Spleen (tissue), 11 donors: ENCODE measurements around the gene GPR158. TPM values are rescaled to one million over a fixed set of nuclear protein-coding genes. Genes with fewer than 3 reads are reported as not detected.

Experiments
- DNase-seq: peaks from one replicate; pipeline ENCODE4 v3.0.0-alpha.2; 2020
- H3K27ac ChIP-seq, 8 donors: fragments of 200-600 bp; sonication (generic) in 7 of 8; 1 replicate in 4 of 8; 2 replicates in 4 of 8; pipeline versions ENCODE4 v1.5.0 to v1.8.0; 2016 to 2021; ENCODE audit warnings: inconsistent platforms in 4 of 8, mild to moderate bottlenecking in 4 of 8, moderate library complexity in 1 of 8
- H3K27me3 ChIP-seq, 7 donors: fragments of 200-600 bp; sonication (generic) in 6 of 7; replicated peaks in 1 of 7; 1 replicate in 4 of 7; 2 replicates in 3 of 7; pipeline versions ENCODE4 v1.5.0 to v1.8.0; 2016 to 2021; ENCODE audit warnings: inconsistent platforms in 3 of 7, mild to moderate bottlenecking in 1 of 7
- H3K36me3 ChIP-seq, 6 donors: fragments of 200-600 bp; sonication (generic) in 5 of 6; 1 replicate in 4 of 6; 2 replicates in 2 of 6; pipeline versions ENCODE4 v1.5.0 to v1.8.0; 2016 to 2021; ENCODE audit warnings: inconsistent platforms in 2 of 6
- H3K4me1 ChIP-seq, 6 donors: fragments of 200-600 bp; sonication (generic) in 5 of 6; 1 replicate in 3 of 6; 2 replicates in 3 of 6; pipeline versions ENCODE4 v1.5.0 to v1.8.0; 2016 to 2021; ENCODE audit warnings: inconsistent platforms in 3 of 6
- H3K4me3 ChIP-seq, 8 donors: fragments of 200-600 bp; sonication (generic) in 7 of 8; 1 replicate in 4 of 8; 2 replicates in 4 of 8; pipeline versions ENCODE4 v1.5.0 to v1.8.0; 2016 to 2021; ENCODE audit warnings: inconsistent platforms in 4 of 8, mild to moderate bottlenecking in 4 of 8, moderate library complexity in 2 of 8
- H3K9me3 ChIP-seq, 8 donors: fragments of 200-600 bp; sonication (generic) in 7 of 8; 1 replicate in 4 of 8; 2 replicates in 4 of 8; pipeline versions ENCODE4 v1.5.0 to v1.8.0; 2016 to 2021; ENCODE audit warnings: inconsistent platforms in 4 of 8
- CTCF ChIP-seq, 11 experiments: fragments of 200-600 bp in 7 of 11; fragments of 450-650 bp in 4 of 11; sonication (generic) in 4 of 11; IDR thresholded peaks in 8 of 11; conservative IDR thresholded peaks in 3 of 11; 1 replicate in 7 of 11; 2 replicates in 4 of 11; pipeline versions ENCODE4 v1.4.0 to v1.8.0; 2016 to 2021; ENCODE audit warnings: antibody characterized with exemption in 11 of 11, inconsistent platforms in 4 of 11, mild to moderate bottlenecking in 1 of 11
- POLR2A ChIP-seq, 3 donors: fragments of 450-650 bp; IDR thresholded peaks; one replicate each; pipeline ENCODE4 v1.5.1; 2017; ENCODE audit warnings: antibody characterized with exemption in 3 of 3, mild to moderate bottlenecking in 1 of 3
- POLR2AphosphoS5 ChIP-seq, 3 donors: sonication (generic); formaldehyde crosslinking; IDR thresholded peaks; one replicate each; pipeline ENCODE4 v1.5.1; 2017; ENCODE audit warnings: antibody characterized with exemption in 3 of 3
- WGBS, 5 donors: extraction: QIAGEN DNeasy Blood & Tissue Kit in 3 of 5; methylation state at CpG; one replicate each; pipeline versions ENCODE4 v1.1.5 to v1.1.7; 2013 to 2018; 5-methylcytosine and 5-hydroxymethylcytosine counted together
- intact Hi-C: fragments of 100-400 bp; cut with DNase I; formaldehyde crosslinking; loops from one replicate; pipeline ENCODE4 v1.15.0; 2023; ENCODE audit warnings: low total_unique reads
- polyA plus RNA-seq, 3 donors: library from polyadenylated mRNA; stranded (reverse); fragments of 200-250 nt; gene quantifications; one replicate each; pipeline ENCODE4 v1.2.1, GENCODE V29; 2013
- total RNA-seq, 7 donors: library from RNA; depleted of rRNA in 3 of 7; stranded (reverse); fragments of >200 nt in 3 of 7; fragmentation: NEBNext Ultra II Directional in 4 of 7; extraction: Animal tissue kit (Norgen Biotek cat#: 25700) in 4 of 7; gene quantifications; one replicate each; pipeline versions ENCODE4 v1.1.0 to v1.2.1, GENCODE V29; 2016 to 2021
- donor health status: healthy with polysubstance abuse.
- donor health status: DM: no; HTN: no; CAD: no; lungs with moderate emphysema.
- donor health status: DM: no; HTN: no; CAD: no.
- donor health status: Bipolar disorder and iron deficiency.
- donor health status: healthy.
- donor health status: DM: no; HTN: no; CAD: no.
- donor health status: DM: yes; HTN: yes; CAD: no.

The GPR158 gene
- total and polyA plus RNA-seq, 10 donors: 0.03 to 0.79 (median 0.16) TPM

DNA sequence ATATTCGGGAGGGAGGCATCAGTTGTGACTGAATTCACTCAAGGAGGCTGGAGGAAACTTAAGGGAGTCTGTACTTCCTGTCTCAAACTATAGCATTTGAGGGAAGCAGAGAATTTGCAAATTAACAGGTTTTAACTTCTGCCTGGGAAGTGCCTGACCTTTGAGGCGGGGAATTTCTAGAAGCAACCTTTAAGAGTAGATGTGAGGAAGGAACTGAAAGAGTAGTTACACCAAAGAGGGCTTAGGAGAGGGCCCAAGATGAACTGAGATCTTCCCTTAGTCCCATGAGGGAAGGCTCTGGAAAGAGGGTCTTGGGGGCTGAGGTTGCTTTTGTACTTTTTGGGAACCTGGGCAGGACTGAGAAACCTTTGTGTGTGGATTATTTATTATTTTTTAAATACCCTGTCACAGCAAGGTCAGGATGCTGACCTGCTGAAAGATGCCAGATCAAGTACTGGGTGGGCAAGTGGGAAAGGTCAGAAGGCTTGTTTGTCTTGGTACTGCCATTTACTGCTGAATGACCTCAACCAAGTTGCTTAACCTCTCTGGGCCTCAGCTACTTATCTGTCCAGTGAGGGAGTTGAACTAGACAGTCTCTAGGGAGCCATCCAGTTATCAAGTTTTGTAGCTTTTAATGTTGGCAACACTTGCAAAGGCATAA lies 2.4 kb downstream of the GPR158 start:
- Histone ChIP-seq H3K4me3 (no peak overlapping the region), H3K36me3 (no peaks in the 10 kb centered on the region), H3K27ac (no peak overlapping the region), H3K9me3 (peaks cover 0 to 8% (median 0%) of the 10 kb centered on the region in 8 donors), H3K27me3 (peaks cover 2 to 76% (median 52%) of the 10 kb centered on the region in 7 donors), H3K4me1 (peaks cover 0 to 26% (median 6%) of the 10 kb centered on the region in 6 donors)
- no peak for TF ChIP-seq POLR2A (IDR thresholded peaks at IDR 0.05)
- no peak for TF ChIP-seq POLR2AphosphoS5 (IDR thresholded peaks at IDR 0.05)
- no peak for TF ChIP-seq CTCF (IDR thresholded peaks at IDR 0.05 in 8 of 11, conservative IDR thresholded peaks at IDR 0.05 in 3 of 11)
- WGBS, 5 donors: 14 to 31% (median 19%) methylated on average over 2 of the region's 2 CpGs
- DNase-seq: no peak
- intact Hi-C loops: no loop called here

DNA sequence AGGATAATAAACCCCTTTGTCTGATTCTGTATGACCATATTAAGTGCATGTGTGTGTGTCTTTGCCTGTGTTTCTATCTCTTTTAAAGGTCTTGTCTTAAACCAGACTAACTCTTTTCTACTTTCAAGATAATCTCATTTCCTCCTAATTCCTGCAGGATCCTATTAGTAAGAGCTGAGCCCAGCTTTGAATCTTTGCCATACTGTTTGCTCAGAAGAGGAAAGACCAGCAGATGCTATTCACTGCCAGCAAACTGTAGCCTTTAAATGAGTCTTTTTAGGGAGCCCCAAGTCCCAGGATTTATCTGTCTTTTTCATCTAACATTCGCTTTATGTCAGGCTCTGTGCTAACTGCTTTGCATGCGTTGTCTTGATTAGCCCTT lies 2.9 kb downstream of the GPR158 start:
- peaks cover 2 to 73% (median 52%) of the 10 kb centered on the region in 7 donors for H3K27me3 ChIP-seq
- H3K4me3 ChIP-seq: no peak overlapping the region
- H3K27ac ChIP-seq: no peak overlapping the region
- 88 to 95% (median 93%) methylated on average over 2 of the region's 2 CpGs for WGBS, 5 donors
- no peak for DNase-seq
- H3K4me1 ChIP-seq: peaks cover 0 to 26% (median 6%) of the 10 kb centered on the region in 6 donors
- TF ChIP-seq POLR2A (IDR thresholded peaks at IDR 0.05) (no peak), CTCF (IDR thresholded peaks at IDR 0.05 in 8 of 11, conservative IDR thresholded peaks at IDR 0.05 in 3 of 11) (no peak), POLR2AphosphoS5 (IDR thresholded peaks at IDR 0.05) (no peak)
- no peaks in the 10 kb centered on the region for H3K36me3 ChIP-seq
- intact Hi-C loops: no loop called here
- peaks cover 0 to 8% (median 0%) of the 10 kb centered on the region in 8 donors for H3K9me3 ChIP-seq

- H3K27me3 ChIP-seq: peaks cover 2 to 73% (median 52%) of the 10 kb centered on the region in 7 donors
- no peaks in the 10 kb centered on the region for H3K36me3 ChIP-seq
- H3K9me3 ChIP-seq: peaks cover 0 to 8% (median 0%) of the 10 kb centered on the region in 8 donors
- DNase-seq: no peak
- peaks cover 0 to 26% (median 6%) of the 10 kb centered on the region in 6 donors for H3K4me1 ChIP-seq
- no peak overlapping the region for H3K4me3 ChIP-seq
- no peak for TF ChIP-seq POLR2A (IDR thresholded peaks at IDR 0.05)
- TF ChIP-seq CTCF (IDR thresholded peaks at IDR 0.05 in 8 of 11, conservative IDR thresholded peaks at IDR 0.05 in 3 of 11): no peak
- no peak for TF ChIP-seq POLR2AphosphoS5 (IDR thresholded peaks at IDR 0.05)
- H3K27ac ChIP-seq: no peak overlapping the region
- intact Hi-C loops: no loop called here
Observed at GRCh38 chr10:25178411-25178810, 3.6 kb downstream of the GPR158 start.

GRCh38 chr10:25180801-25181200 lies 6.0 kb downstream of the GPR158 start:
- H3K4me3 ChIP-seq: no peak overlapping the region
- 70 to 87% (median 78%) methylated on average over 2 of the region's 2 CpGs for WGBS, 5 donors
- peaks cover 0 to 2% (median 0%) of the 10 kb centered on the region in 8 donors for H3K9me3 ChIP-seq
- no peaks in the 10 kb centered on the region for H3K36me3 ChIP-seq
- DNase-seq: no peak
- peaks cover 0 to 9% (median 0%) of the 10 kb centered on the region in 6 donors for H3K4me1 ChIP-seq
- no peak for TF ChIP-seq POLR2AphosphoS5 (IDR thresholded peaks at IDR 0.05)
- no peak for TF ChIP-seq POLR2A (IDR thresholded peaks at IDR 0.05)
- TF ChIP-seq CTCF (IDR thresholded peaks at IDR 0.05 in 8 of 11, conservative IDR thresholded peaks at IDR 0.05 in 3 of 11): no peak
- H3K27ac ChIP-seq: no peak overlapping the region
- intact Hi-C loops: no loop called here
- H3K27me3 ChIP-seq: peaks cover 0 to 49% (median 29%) of the 10 kb centered on the region in 7 donors
